Stomach (tissue), 9 donors: ENCODE results near the gene ZNF699. TPM values are rescaled to one million over a fixed set of nuclear protein-coding genes. Genes with fewer than 3 reads are reported as not detected.

Experiments used
- DNase-seq, 2 donors: peaks; one replicate each; pipeline versions ENCODE4 v3.0.0 to v3.0.0-alpha.2; 2013 to 2019
- H3K27ac ChIP-seq, 5 donors: fragments of 200-600 bp in 4 of 5; sonication (generic) in 4 of 5; one replicate each; pipeline ENCODE4 v1.5.1; 2013 to 2019; ENCODE audit warnings: mild to moderate bottlenecking in 1 of 5, moderate library complexity in 1 of 5
- H3K27me3 ChIP-seq, 3 donors: fragments of 200-600 bp; sonication (generic); one replicate each; pipeline ENCODE4 v1.5.1; 2017 to 2019; ENCODE audit warnings: mixed run types in 1 of 3
- H3K36me3 ChIP-seq, 4 donors: fragments of 200-600 bp; sonication (generic); 1 replicate in 3 of 4; 2 replicates in 1 of 4; pipeline ENCODE4 v1.5.1; 2016 to 2019
- H3K4me1 ChIP-seq, 4 donors: fragments of 200-600 bp; sonication (generic); one replicate each; pipeline ENCODE4 v1.5.1; 2016 to 2019
- H3K4me3 ChIP-seq, 4 donors: fragments of 200-600 bp; sonication (generic) in 3 of 4; one replicate each; pipeline ENCODE4 v1.5.1; 2016 to 2019; ENCODE audit warnings: mild to moderate bottlenecking in 1 of 4
- H3K9me3 ChIP-seq, 4 donors: fragments of 200-600 bp; sonication (generic); one replicate each; pipeline ENCODE4 v1.5.1; 2016 to 2019
- EP300 ChIP-seq: sonication (generic); formaldehyde crosslinking; IDR thresholded peaks from one replicate; pipeline ENCODE4 v1.6.1; 2017; ENCODE audit warnings: antibody characterized with exemption
- POLR2A ChIP-seq, 4 donors: fragments of 450-650 bp; IDR thresholded peaks; one replicate each; pipeline ENCODE4 v1.6.1; 2016; ENCODE audit warnings: antibody characterized with exemption in 4 of 4, control low read depth in 2 of 4, mild to moderate bottlenecking in 1 of 4, moderate library complexity in 1 of 4
- POLR2AphosphoS5 ChIP-seq, 3 donors: sonication (generic); formaldehyde crosslinking; IDR thresholded peaks; one replicate each; pipeline ENCODE4 v1.6.1; 2016; ENCODE audit warnings: antibody characterized with exemption in 3 of 3
- WGBS, 5 donors: extraction: QIAGEN DNeasy Blood & Tissue Kit in 3 of 5; methylation state at CpG; one replicate each; pipeline versions ENCODE4 v1.1.5 to v1.1.7; 2013 to 2018; 5-methylcytosine and 5-hydroxymethylcytosine counted together
- intact Hi-C: fragments of 100-400 bp; cut with DNase I; formaldehyde crosslinking; loops from one replicate; pipeline ENCODE4 v1.15.1; 2023; ENCODE audit warnings: low total_unique reads
- polyA plus RNA-seq, 3 donors: library from polyadenylated mRNA; stranded (reverse); fragments of 200-250 nt; gene quantifications; one replicate each; pipeline ENCODE4 v1.2.3, GENCODE V29; 2013
- total RNA-seq, 5 donors: library from RNA; depleted of rRNA; stranded (reverse); fragments of >200 nt; gene quantifications; one replicate each; pipeline versions ENCODE4 v1.1.0 to v1.2.3, GENCODE V29; 2014 to 2016
- TF ChIP-seq, protein P1 (sequence below), 7 experiments: fragments of 450-650 bp in 4 of 7; fragments of 200-600 bp in 3 of 7; sonication (generic) in 3 of 7; IDR thresholded peaks; one replicate each; pipeline ENCODE4 v1.5.1; 2016 to 2019; ENCODE audit warnings: antibody characterized with exemption in 7 of 7, control low read depth in 2 of 7, mild to moderate bottlenecking in 1 of 7
- donor health status: healthy with polysubstance abuse.
- donor health status: Bipolar disorder and iron deficiency.
- donor health status: healthy.

ZNF699 gene
- total and polyA plus RNA-seq, 8 donors: 0.63 to 53.6 (median 3.1) TPM; not detected in 1

DNA sequence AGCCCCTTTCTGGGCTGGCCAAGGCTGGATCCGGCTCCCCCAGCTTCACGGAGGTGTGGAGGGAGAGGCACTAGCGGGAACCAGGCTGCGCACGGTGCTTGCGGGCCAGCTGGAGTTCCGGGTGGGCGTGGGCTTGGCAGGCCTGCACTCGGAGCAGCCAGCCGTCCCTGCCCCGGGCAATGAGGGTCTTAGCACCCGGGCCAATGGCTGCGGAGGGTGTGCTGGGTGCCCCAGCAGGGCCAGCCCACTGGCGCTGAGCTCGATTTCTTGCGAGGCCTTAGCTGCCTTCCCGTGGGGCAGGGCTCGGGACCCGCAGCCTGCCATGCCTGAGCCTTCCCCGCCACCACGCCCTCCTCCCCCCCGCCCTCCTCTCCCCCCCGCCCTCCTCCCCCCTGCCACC lies 11.7 kb upstream of the ZNF699 start:
- H3K27me3 ChIP-seq: peaks cover 0 to 8% (median 0%) of the 10 kb centered on the region in 3 donors
- 93 to 97% (median 95%) methylated on average over 8 to 22 of the region's 23 CpGs for WGBS, 5 donors
- H3K4me3 ChIP-seq: no peak overlapping the region
- TF ChIP-seq, protein P1, sequence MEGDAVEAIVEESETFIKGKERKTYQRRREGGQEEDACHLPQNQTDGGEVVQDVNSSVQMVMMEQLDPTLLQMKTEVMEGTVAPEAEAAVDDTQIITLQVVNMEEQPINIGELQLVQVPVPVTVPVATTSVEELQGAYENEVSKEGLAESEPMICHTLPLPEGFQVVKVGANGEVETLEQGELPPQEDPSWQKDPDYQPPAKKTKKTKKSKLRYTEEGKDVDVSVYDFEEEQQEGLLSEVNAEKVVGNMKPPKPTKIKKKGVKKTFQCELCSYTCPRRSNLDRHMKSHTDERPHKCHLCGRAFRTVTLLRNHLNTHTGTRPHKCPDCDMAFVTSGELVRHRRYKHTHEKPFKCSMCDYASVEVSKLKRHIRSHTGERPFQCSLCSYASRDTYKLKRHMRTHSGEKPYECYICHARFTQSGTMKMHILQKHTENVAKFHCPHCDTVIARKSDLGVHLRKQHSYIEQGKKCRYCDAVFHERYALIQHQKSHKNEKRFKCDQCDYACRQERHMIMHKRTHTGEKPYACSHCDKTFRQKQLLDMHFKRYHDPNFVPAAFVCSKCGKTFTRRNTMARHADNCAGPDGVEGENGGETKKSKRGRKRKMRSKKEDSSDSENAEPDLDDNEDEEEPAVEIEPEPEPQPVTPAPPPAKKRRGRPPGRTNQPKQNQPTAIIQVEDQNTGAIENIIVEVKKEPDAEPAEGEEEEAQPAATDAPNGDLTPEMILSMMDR (IDR thresholded peaks at IDR 0.05): no peak
- TF ChIP-seq POLR2A (IDR thresholded peaks at IDR 0.05) (no peak), POLR2AphosphoS5 (IDR thresholded peaks at IDR 0.05) (no peak), EP300 (no peak)
- DNase-seq: no peak
- no peak overlapping the region for H3K27ac ChIP-seq
- peaks cover 11 to 20% (median 16%) of the 10 kb centered on the region in 4 donors for H3K4me1 ChIP-seq
- peaks cover 0 to 60% (median 16%) of the 10 kb centered on the region in 4 donors for H3K9me3 ChIP-seq
- intact Hi-C loops: no loop called here
- peaks cover 0 to 12% (median 2%) of the 10 kb centered on the region in 4 donors for H3K36me3 ChIP-seq

DNA sequence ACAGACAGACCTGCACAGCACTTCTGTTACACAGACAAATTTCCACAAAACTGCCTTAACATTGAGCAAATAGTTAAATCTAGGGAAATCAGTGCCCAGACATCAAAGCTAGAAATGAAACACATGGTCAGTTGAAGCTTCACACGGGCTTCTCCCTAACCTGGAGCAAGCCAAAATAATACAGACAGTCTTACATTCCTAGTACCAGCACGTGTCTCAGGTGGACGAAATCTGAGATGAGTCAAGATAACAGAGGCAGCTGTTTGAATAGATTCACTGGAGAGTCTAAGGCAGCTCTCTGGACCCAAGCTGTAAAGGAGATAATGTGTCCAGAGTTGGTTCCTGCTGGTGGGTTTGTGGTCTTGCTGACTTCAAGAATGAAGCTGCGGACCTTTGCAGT lies 4.1 kb upstream of the ZNF699 start:
- intact Hi-C loops: no loop called here
- H3K36me3 ChIP-seq: no peaks in the 10 kb centered on the region
- peaks cover 0 to 9% (median 7%) of the 10 kb centered on the region in 4 donors for H3K4me1 ChIP-seq
- no peak for DNase-seq
- 65 to 73% (median 71%) methylated on average over 3 to 4 of the region's 4 CpGs for WGBS, 5 donors
- H3K9me3 ChIP-seq: peaks cover 0 to 49% (median 18%) of the 10 kb centered on the region in 4 donors
- TF ChIP-seq, protein P1 (IDR thresholded peaks at IDR 0.05): no peak
- no peak for TF ChIP-seq POLR2A (IDR thresholded peaks at IDR 0.05)
- no peak for TF ChIP-seq POLR2AphosphoS5 (IDR thresholded peaks at IDR 0.05)
- H3K27ac ChIP-seq: no peak overlapping the region
- H3K27me3 ChIP-seq: peaks cover 0 to 8% (median 0%) of the 10 kb centered on the region in 3 donors
- no peak overlapping the region for H3K4me3 ChIP-seq

DNA sequence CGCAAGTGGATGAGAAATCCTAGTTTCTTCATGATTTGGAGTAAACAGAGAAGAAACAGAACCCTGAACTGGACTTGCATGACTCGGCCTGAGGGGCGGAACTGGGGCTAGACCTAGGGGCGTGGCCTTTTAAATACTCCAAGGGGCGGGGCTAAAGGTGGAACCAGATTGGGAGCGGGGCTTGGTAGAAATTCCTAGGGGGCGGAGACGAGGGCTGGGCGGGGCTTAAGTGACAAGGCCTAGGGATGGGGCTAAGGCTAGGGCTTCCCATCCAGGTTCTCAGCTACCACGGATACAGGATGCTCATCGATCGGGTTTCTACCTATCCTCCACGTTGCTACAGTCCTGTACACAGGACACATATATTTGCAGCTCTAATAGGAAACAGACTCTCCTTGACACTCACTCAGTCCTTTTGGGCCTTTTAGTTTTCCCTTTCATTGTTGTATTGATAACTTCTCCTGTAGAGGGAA lies 372 bp upstream of the ZNF699 start:
- H3K4me1 ChIP-seq: peaks cover 0 to 24% (median 21%) of the 10 kb centered on the region in 4 donors
- intact Hi-C loops: no loop called here
- H3K9me3 ChIP-seq: peaks cover under 1 to 31% (median 16%) of the 10 kb centered on the region in 4 donors
- H3K4me3 ChIP-seq: peak overlapping the region; percentile 64 to 93 (median 80)
- no peak for TF ChIP-seq POLR2AphosphoS5 (IDR thresholded peaks at IDR 0.05)
- TF ChIP-seq EP300: no peak
- TF ChIP-seq POLR2A (IDR thresholded peaks at IDR 0.05): no peak
- TF ChIP-seq, protein P1 (IDR thresholded peaks at IDR 0.05): no peak
- peak overlapping the region; percentile 92 to 98 (median 97) for H3K27ac ChIP-seq
- peaks cover 0 to 15% (median 3%) of the 10 kb centered on the region in 4 donors for H3K36me3 ChIP-seq
- no peaks in the 10 kb centered on the region for H3K27me3 ChIP-seq
- peak in 1 of 2 donors; percentile 85 for DNase-seq
- 6 to 11% (median 10%) methylated on average over 13 of the region's 13 CpGs for WGBS, 5 donors

DNA sequence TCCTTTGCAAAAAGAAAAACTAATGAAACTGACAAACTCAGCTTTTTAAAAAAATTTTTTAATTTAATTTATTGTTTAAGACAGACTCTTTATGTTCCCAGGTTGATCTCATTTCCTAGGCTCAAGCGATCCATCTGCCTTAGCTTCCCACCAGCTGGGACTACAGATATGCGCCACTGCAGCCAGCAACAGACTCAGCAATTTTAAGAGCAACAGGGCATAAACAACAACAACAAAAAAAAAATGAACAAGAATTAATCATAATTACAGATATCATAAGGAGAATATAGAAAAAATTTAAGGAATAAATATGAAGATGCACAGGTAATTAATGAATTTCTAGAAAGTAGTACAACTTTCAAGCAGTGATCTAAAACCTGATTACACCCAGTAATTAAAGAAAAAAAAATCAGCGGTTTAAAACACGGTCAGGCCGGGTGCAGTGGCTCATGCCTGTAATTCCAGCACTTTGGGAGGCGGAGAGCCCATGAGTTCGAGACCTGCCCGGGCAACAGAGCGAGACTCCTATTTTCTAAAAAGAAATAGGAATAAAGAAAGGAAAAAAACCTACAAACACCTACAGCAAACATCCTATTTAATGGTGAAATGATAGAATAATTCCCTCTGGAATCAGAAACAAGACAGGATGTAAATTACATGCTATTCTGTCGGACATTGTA lies 1.4 kb downstream of the ZNF699 start:
- H3K4me1 ChIP-seq: peaks cover 0 to 24% (median 21%) of the 10 kb centered on the region in 4 donors
- H3K4me3 ChIP-seq: peak overlapping the region; percentile 64 to 93 (median 80)
- WGBS, 5 donors: 68 to 75% (median 70%) methylated on average over 10 of the region's 10 CpGs
- peaks cover 3 to 29% (median 17%) of the 10 kb centered on the region in 4 donors for H3K9me3 ChIP-seq
- TF ChIP-seq, protein P1 (IDR thresholded peaks at IDR 0.05): no peak
- TF ChIP-seq POLR2AphosphoS5 (IDR thresholded peaks at IDR 0.05): no peak
- no peak for TF ChIP-seq EP300
- no peak for TF ChIP-seq POLR2A (IDR thresholded peaks at IDR 0.05)
- intact Hi-C loops: no loop called here
- H3K36me3 ChIP-seq: peaks cover 17 to 33% (median 20%) of the 10 kb centered on the region in 4 donors
- H3K27ac ChIP-seq: no peak overlapping the region
- H3K27me3 ChIP-seq: no peaks in the 10 kb centered on the region
- no peak for DNase-seq
